ENCODE data around the gene VPS45.
"Not testable (repeated sequence)": the region's sequence is repeated elsewhere in the genome, so short reads cannot be mapped to it uniquely, and the experiment has no call there.

The VPS45 gene

DNA sequence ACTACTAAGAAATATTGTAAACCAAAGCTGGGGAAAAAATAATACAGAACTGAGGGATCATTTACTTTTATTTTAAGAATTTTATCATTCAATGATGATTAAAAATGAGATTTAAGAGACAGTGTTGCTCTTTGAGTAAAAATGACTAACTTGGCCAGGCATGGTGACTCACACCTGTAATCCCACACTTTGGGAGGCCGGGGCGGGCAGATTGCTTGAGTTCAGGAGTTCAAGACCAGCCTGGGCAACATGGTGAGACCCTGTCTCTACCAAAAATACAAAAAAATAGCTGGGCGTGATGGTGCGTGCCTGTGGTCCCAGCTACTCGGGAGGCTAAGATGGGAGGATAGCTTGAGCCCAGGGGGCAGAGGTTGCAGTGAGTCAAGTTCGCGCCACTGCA is 60.3 kb downstream of the VPS45 start:
- no peak for DNase-seq (ENCODE audit: low read depth)

GRCh38 chr1:150132372-150132771 is 64.8 kb downstream of the VPS45 start:
- no peak for DNase-seq (ENCODE audit: low read depth)

DNA sequence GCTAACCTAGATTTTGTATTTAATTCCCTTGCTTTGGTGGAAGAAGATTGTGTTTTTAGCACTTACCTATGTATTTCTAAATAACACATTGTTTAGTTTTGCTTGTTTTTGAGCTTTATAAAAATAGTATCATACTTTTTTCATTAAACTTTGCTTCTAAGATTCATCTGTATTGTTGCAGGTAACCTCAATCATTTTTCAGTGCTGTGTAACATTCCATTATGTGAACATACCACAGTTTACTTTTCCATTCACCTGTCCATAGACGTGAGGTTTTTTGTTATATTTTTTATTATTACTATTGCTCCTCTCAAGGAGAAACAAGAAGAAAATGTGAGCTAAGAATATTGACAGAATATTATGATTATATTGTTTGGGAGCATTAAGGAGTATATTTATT is 67.0 kb downstream of the VPS45 start:
- DNase-seq (ENCODE audit: low read depth): no peak

DNA sequence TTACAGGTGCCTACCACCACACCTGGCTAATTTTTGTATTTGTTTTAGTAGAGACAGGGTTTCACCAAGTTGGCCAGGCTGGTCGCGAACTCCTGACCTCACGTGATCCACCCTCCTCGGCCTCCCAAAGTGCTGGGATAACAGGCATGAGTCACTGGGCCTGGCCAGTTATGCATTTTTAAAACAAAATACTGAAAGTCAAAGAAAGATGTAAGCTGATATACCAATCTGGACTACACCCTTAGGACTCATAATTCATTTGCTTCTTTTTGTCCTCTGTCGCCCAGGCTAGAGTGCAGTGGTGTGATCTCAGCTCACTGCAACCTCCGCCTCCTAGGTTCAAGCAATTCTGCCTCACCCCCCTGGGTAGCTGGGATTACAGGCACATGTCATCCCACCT is 67.8 kb downstream of the VPS45 start:
- DNase-seq (ENCODE audit: low read depth): not testable (repeated sequence)

- no peak for DNase-seq (ENCODE audit: low read depth)
These were observed 70.5 kb downstream of the VPS45 start for GRCh38 chr1:150138044-150138443.

GRCh38 chr1:150141452-150141851 is 73.9 kb downstream of the VPS45 start:
- no peak for DNase-seq (ENCODE audit: low read depth)

GRCh38 chr1:150142083-150142482 is 74.5 kb downstream of the VPS45 start:
- no peak for DNase-seq (ENCODE audit: low read depth)

GRCh38 chr1:150144606-150145005 is 77.0 kb downstream of the VPS45 start:
- DNase-seq (ENCODE audit: low read depth): no peak

- not testable (repeated sequence) for DNase-seq (ENCODE audit: low read depth)
These were observed 78.4 kb downstream of the VPS45 start for GRCh38 chr1:150146016-150146415.

DNA sequence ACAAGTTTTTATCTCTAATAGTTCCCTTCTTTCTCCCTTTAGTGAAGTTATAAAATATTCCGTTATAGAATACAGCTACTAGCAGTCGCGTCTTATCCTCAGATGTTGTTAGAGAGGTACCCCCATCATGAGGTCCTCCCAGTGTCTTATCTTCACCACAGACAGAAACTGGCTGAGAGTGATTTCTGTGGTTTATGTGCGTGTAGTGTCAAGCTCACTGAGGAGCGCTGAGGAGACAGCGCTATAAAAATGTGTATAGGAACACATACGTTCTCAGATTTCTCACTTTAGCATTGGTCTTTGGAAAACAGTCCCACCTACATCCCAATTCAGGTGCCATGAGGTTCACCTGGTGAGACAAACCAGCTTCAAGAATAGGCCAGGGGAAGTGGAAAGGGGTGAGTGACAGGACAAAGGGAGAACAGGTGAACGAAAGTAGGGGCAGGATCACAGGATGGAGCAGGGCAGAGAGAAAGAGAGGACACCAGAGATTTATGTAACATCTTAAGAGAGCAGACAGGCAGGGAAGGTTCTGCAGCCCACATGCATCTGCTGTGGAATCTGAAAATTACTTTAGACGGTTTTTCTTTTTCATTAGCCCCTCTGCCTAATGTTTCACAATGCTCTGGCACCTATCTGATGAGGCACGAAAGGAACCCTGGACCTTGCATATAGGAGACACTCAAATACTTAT is 79.4 kb downstream of the VPS45 start:
- no peak for DNase-seq (ENCODE audit: low read depth)

- DNase-seq (ENCODE audit: low read depth): no peak
These were observed 81.3 kb downstream of the VPS45 start for GRCh38 chr1:150148837-150149270.

- DNase-seq (ENCODE audit: low read depth): no peak
These were observed 81.9 kb downstream of the VPS45 start, which contains the start of gene PLEKHO1 for GRCh38 chr1:150149271-150150132. Gene PLEKHO1 (plus strand): TSS chr1:150149916. CDS start chr1:150150258, 342 bp downstream.

DNA sequence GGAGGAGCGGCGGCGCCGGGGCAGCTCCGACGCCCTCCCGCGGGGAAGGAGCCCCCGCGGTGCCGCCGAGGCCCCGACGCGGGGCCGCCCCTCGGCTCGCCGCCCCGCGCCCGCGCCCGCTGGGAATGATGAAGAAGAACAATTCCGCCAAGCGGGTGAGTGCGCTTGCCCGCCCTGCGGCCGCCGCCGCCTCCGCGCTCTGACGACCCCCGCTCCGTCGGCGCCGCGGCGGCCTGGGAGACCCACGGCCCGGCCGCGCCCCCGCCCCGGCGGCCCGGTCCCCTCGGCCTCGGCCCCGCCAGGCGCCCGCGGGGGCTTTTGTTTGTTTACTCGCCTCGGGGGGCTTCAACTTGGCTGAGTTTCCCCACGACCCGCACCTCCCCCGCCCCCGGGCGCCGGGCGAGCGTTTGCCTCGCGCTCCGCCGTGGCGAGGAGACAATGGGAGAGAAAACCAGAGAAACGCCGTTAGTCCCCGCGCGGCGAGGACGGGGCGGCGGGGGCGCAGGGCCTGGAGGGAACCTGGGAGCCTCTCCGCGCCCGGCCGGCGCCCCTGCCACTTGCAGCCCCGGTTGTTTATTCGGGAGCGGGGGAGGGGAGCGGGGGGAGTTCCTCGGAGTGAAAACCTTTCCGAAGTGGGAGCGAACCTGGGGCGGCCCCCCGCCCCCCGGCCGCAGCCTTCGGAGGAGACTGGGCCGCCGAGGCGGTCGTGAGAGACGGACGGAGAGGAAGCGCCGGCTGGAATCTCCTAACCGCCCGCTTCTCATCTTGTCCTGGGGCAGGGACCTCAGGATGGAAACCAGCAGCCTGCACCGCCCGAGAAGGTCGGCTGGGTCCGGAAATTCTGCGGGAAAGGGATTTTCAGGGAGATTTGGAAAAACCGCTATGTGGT is 82.8 kb downstream of the VPS45 start:
- DNase-seq (ENCODE audit: low read depth): no peak

GRCh38 chr1:150151291-150152181 is 84.0 kb downstream of the VPS45 start:
- DNase-seq (ENCODE audit: low read depth): no peak

- DNase-seq (ENCODE audit: low read depth): no peak
These were observed 84.6 kb downstream of the VPS45 start for GRCh38 chr1:150152182-150152536.

GRCh38 chr1:150152772-150153456 is 85.3 kb downstream of the VPS45 start:
- no peak for DNase-seq (ENCODE audit: low read depth)

DNA sequence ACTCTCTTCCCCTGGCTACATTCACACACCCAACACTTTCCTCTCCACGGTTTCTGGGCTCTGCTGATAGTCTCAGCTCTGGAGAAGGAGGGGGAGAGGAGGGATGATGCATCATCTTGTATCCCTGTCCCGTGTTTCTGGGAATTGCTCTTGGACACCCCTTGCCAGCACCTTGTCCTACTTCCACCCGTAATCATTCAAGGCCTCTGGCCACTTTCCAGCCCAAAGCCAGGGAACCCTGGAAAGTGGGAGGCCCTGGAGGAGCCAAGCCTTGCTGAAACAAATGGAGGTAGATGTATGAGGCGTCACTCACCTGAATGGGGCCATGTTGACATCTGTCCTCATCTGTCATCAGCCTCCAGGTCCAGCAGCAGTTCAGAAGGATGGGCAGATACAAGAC is 86.6 kb downstream of the VPS45 start:
- DNase-seq (ENCODE audit: low read depth): no peak

DNA sequence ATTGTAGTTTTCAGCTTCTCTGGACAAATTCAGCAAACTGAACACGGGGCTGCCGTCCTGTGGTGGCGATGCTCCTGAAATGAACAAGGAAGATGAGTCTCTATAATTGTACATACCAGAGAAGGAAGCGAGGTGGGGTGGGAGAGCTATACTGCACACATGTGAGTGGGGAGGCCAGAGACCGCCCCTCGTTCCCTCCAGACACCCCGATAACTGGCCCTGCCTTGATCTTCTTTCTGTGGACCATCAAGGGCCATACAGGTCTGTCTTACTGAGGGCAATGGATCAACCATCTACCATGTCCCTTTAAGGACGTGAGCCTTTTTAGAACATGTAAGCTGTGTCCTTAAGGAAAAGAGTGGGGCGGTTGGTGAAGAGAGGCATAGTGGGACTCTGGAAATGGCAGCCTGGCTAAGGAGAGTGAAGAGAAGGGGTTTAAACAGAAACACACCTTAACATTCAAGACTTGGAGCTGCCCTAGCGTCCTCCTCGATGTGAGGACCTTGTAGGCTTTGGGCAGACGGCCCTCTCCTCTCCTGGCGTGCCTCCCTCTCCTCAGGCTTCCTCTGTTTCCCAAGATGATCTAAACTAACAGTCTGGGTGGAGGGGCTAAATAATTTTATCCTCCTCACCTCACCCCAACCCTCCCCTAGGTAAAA is 88.0 kb downstream of the VPS45 start:
- no peak for DNase-seq (ENCODE audit: low read depth)

DNA sequence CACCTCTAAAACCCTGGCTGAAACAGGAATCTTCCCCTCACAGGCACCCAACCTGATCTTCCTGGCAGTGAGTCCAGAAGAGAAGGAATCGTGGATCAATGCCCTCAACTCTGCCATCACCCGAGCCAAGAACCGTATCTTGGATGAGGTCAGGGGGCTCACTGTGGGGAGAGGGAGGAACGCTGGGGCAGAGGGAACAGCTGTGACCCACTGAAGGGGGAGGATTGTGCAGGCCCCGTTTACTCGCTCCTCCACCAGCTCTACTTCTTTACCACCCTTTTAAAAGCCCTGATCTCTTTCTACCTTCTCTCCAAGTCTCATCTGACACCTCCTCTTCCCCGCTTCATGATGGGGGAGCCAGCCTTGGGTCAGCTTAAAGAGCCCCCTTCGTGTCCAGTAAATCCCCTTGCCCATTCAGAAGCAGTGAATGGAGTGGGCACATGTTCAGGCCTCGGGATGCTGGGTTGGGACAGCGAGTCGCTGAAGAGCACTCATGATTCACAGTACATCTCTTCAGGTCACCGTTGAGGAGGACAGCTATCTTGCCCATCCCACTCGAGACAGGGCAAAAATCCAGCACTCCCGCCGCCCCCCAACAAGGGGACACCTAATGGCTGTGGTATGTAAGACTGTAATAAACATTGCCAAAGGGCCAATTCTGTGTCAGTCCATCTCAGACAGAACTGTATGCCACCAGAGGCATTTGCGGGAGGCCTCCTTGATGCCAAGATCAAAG is 89.5 kb downstream of the VPS45 start:
- no peak for DNase-seq (ENCODE audit: low read depth)
